ENCODE results near the gene KRTAP10-11. TPM values are rescaled to one million over a fixed set of nuclear protein-coding genes. Genes with fewer than 3 reads are reported as not detected.

The KRTAP10-11 gene
- total and polyA plus RNA-seq, 2 donors (not counting 1 experiment from before 2014, with no cell fraction given) = not detected

GRCh38 chr21:44615911-44616590, 30.2 kb upstream of the KRTAP10-11 start:
- no peaks in the 10 kb centered on the region for H3K4me1 ChIP-seq (ENCODE audit: control insufficient read depth, extremely low read depth, insufficient read depth, low read length)
- H3K9ac ChIP-seq (ENCODE audit: insufficient read depth, low read length) = no peak overlapping the region
- no peak overlapping the region for H3K27ac ChIP-seq (ENCODE audit: insufficient read depth, low read length)
- H3K27me3 ChIP-seq (ENCODE audit: control insufficient read depth, insufficient read depth, low read length) = no peaks in the 10 kb centered on the region
- DNase-seq (ENCODE audit: low read depth in 2 of 2) = no peak
- H3K79me2 ChIP-seq (ENCODE audit: control insufficient read depth, insufficient read depth, low read length) = no peaks in the 10 kb centered on the region
- H2AFZ ChIP-seq (ENCODE audit: low read length) = no peak overlapping the region
- no peaks in the 10 kb centered on the region for H3K9me3 ChIP-seq (ENCODE audit: control insufficient read depth, insufficient read depth, low read depth, low read length)
- no peaks in the 10 kb centered on the region for H3K36me3 ChIP-seq (ENCODE audit: control insufficient read depth, insufficient read depth, low read length)
- H3K4me3 ChIP-seq (replicated peaks in 1 of 4; ENCODE audit: control extremely low read depth in 1 of 4, insufficient read depth in 1 of 4, low read depth in 3 of 4, low read length in 4 of 4) = no peak overlapping the region
- TF ChIP-seq, protein P1, sequence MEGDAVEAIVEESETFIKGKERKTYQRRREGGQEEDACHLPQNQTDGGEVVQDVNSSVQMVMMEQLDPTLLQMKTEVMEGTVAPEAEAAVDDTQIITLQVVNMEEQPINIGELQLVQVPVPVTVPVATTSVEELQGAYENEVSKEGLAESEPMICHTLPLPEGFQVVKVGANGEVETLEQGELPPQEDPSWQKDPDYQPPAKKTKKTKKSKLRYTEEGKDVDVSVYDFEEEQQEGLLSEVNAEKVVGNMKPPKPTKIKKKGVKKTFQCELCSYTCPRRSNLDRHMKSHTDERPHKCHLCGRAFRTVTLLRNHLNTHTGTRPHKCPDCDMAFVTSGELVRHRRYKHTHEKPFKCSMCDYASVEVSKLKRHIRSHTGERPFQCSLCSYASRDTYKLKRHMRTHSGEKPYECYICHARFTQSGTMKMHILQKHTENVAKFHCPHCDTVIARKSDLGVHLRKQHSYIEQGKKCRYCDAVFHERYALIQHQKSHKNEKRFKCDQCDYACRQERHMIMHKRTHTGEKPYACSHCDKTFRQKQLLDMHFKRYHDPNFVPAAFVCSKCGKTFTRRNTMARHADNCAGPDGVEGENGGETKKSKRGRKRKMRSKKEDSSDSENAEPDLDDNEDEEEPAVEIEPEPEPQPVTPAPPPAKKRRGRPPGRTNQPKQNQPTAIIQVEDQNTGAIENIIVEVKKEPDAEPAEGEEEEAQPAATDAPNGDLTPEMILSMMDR (conservative IDR thresholded peaks at IDR 0.05 in 1 of 2, IDR thresholded peaks at IDR 0.05 in 1 of 2; ENCODE audit: low read depth in 1 of 2, low read length in 2 of 2) = no peak
- no peak for TF ChIP-seq EZH2 (IDR thresholded peaks at IDR 0.05; ENCODE audit: low read length, missing control alignments)
- no peaks in the 10 kb centered on the region for H4K20me1 ChIP-seq (ENCODE audit: control insufficient read depth, extremely low read depth, insufficient read depth, low read length)
- H3K4me2 ChIP-seq (ENCODE audit: extremely low read depth, insufficient read depth, low read length) = no peak overlapping the region

- Histone ChIP-seq H4K20me1 (ENCODE audit: control insufficient read depth, extremely low read depth, insufficient read depth, low read length) (no peaks in the 10 kb centered on the region), H3K79me2 (ENCODE audit: control insufficient read depth, insufficient read depth, low read length) (no peaks in the 10 kb centered on the region), H2AFZ (ENCODE audit: low read length) (no peak overlapping the region), H3K36me3 (ENCODE audit: control insufficient read depth, insufficient read depth, low read length) (no peaks in the 10 kb centered on the region), H3K4me3 (replicated peaks in 1 of 4; ENCODE audit: control extremely low read depth in 1 of 4, insufficient read depth in 1 of 4, low read depth in 3 of 4, low read length in 4 of 4) (no peak overlapping the region), H3K4me2 (ENCODE audit: extremely low read depth, insufficient read depth, low read length) (no peak overlapping the region), H3K27ac (ENCODE audit: insufficient read depth, low read length) (no peak overlapping the region), H3K9ac (ENCODE audit: insufficient read depth, low read length) (no peak overlapping the region), H3K27me3 (ENCODE audit: control insufficient read depth, insufficient read depth, low read length) (no peaks in the 10 kb centered on the region), H3K4me1 (ENCODE audit: control insufficient read depth, extremely low read depth, insufficient read depth, low read length) (no peaks in the 10 kb centered on the region), H3K9me3 (ENCODE audit: control insufficient read depth, insufficient read depth, low read depth, low read length) (no peaks in the 10 kb centered on the region)
- DNase-seq (ENCODE audit: low read depth in 2 of 2) = no peak
- TF ChIP-seq, protein P1 (conservative IDR thresholded peaks at IDR 0.05 in 1 of 2, IDR thresholded peaks at IDR 0.05 in 1 of 2; ENCODE audit: low read depth in 1 of 2, low read length in 2 of 2) = no peak
- TF ChIP-seq EZH2 (IDR thresholded peaks at IDR 0.05; ENCODE audit: low read length, missing control alignments) = no peak
Observed at GRCh38 chr21:44616591-44616926, 29.7 kb upstream of the KRTAP10-11 start.

GRCh38 chr21:44617071-44617501, 29.1 kb upstream of the KRTAP10-11 start:
- Histone ChIP-seq H3K9ac (ENCODE audit: insufficient read depth, low read length) (no peak overlapping the region), H3K9me3 (ENCODE audit: control insufficient read depth, insufficient read depth, low read depth, low read length) (no peaks in the 10 kb centered on the region), H3K4me1 (ENCODE audit: control insufficient read depth, extremely low read depth, insufficient read depth, low read length) (no peaks in the 10 kb centered on the region), H3K27ac (ENCODE audit: insufficient read depth, low read length) (no peak overlapping the region), H3K36me3 (ENCODE audit: control insufficient read depth, insufficient read depth, low read length) (no peaks in the 10 kb centered on the region), H4K20me1 (ENCODE audit: control insufficient read depth, extremely low read depth, insufficient read depth, low read length) (no peaks in the 10 kb centered on the region), H3K79me2 (ENCODE audit: control insufficient read depth, insufficient read depth, low read length) (no peaks in the 10 kb centered on the region), H3K27me3 (ENCODE audit: control insufficient read depth, insufficient read depth, low read length) (no peaks in the 10 kb centered on the region), H3K4me3 (replicated peaks in 1 of 4; ENCODE audit: control extremely low read depth in 1 of 4, insufficient read depth in 1 of 4, low read depth in 3 of 4, low read length in 4 of 4) (no peak overlapping the region), H2AFZ (ENCODE audit: low read length) (no peak overlapping the region), H3K4me2 (ENCODE audit: extremely low read depth, insufficient read depth, low read length) (no peak overlapping the region)
- TF ChIP-seq, protein P1 (conservative IDR thresholded peaks at IDR 0.05 in 1 of 2, IDR thresholded peaks at IDR 0.05 in 1 of 2; ENCODE audit: low read depth in 1 of 2, low read length in 2 of 2) = no peak
- TF ChIP-seq EZH2 (IDR thresholded peaks at IDR 0.05; ENCODE audit: low read length, missing control alignments) = no peak
- DNase-seq (ENCODE audit: low read depth in 2 of 2) = no peak

Data from fibroblast of lung (primary cell).